Mesothelial cell of epicardium (in vitro differentiated cells): Measurements from ENCODE around the gene CCR7. TPM values are rescaled to one million over a fixed set of nuclear protein-coding genes. Genes with fewer than 3 reads are reported as not detected.

ENCODE experiments used
- DNase-seq, 2 experiments: peaks; one replicate each; pipeline ENCODE4 v3.0.0; 2021; ENCODE audit warnings: low spot score in 2 of 2; ENCODE audit not compliant: unreplicated experiment in 2 of 2
- H3K27ac Mint-ChIP-seq: 2 replicates; pipeline ENCODE4 v1.8.0; 2021; ENCODE audit warnings: mixed read lengths
- H3K27me3 Mint-ChIP-seq: 2 replicates; pipeline ENCODE4 v1.8.0; 2021; ENCODE audit warnings: low read depth, mixed read lengths
- H3K36me3 Mint-ChIP-seq: 2 replicates; pipeline ENCODE4 v1.8.0; 2021; ENCODE audit warnings: mixed read lengths
- H3K4me1 Mint-ChIP-seq: 2 replicates; pipeline ENCODE4 v1.8.0; 2021; ENCODE audit warnings: mixed read lengths
- H3K4me3 Mint-ChIP-seq: 2 replicates; pipeline ENCODE4 v1.8.0; 2021; ENCODE audit warnings: mild to moderate bottlenecking, moderate library complexity, mixed read lengths
- H3K9me3 Mint-ChIP-seq: 2 replicates; pipeline ENCODE4 v1.8.0; 2021; ENCODE audit warnings: mixed read lengths
- total RNA-seq: library from RNA; stranded (reverse); gene quantifications from 3 replicates; pipeline ENCODE4 v1.2.1, GENCODE V29; 2021
- TF ChIP-seq, protein P1 (sequence below): fragments of 200-600 bp; sonication (generic); IDR thresholded peaks from one replicate; pipeline ENCODE4 v1.5.0; 2021; ENCODE audit warnings: antibody characterized with exemption; ENCODE audit not compliant: unreplicated experiment

The CCR7 gene
- total RNA-seq, 1 donor from 2014 or later: 0.09 TPM

DNA sequence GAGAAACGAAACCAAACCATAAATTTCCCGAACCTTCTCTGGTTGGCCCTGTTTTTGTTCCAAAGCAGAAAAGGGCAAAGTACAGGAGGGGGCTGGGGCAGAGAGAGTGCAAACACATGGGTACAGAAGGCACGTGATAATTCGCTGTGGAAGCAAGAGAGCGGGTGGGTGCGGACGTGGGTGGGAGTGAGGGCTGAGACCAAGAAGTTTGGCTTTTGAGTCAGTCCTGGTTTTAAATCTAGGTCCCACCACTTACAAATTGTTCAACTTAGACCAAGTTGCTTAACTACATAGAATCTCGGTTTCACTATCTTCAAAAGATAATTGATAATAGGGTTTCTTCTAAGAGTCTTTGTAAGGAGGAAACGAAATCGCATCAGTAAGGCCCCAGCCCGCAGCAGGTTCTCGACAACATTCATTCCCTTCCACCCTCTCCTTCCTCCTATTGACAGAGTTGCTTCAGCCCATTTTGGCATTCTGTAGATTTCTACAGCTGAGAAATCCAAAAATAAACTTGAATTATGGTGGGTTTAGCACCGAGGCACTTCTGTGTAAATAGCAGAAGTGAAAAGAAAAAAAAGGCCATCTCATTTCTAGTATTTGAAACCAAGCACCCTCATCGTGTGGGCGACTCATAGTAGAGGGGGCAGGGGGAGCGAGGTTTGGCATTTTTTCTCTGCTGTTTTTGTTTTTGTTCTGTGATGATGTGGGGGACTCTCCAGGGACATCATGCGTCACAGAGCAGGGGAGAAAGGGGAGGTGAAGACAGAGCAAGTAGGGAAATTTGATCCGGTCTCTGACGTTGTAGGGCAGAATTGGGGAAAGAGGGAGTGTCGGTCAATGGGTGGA is 33.6 kb upstream of the CCR7 start:
- TF ChIP-seq, protein P1, sequence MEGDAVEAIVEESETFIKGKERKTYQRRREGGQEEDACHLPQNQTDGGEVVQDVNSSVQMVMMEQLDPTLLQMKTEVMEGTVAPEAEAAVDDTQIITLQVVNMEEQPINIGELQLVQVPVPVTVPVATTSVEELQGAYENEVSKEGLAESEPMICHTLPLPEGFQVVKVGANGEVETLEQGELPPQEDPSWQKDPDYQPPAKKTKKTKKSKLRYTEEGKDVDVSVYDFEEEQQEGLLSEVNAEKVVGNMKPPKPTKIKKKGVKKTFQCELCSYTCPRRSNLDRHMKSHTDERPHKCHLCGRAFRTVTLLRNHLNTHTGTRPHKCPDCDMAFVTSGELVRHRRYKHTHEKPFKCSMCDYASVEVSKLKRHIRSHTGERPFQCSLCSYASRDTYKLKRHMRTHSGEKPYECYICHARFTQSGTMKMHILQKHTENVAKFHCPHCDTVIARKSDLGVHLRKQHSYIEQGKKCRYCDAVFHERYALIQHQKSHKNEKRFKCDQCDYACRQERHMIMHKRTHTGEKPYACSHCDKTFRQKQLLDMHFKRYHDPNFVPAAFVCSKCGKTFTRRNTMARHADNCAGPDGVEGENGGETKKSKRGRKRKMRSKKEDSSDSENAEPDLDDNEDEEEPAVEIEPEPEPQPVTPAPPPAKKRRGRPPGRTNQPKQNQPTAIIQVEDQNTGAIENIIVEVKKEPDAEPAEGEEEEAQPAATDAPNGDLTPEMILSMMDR: no peak

DNA sequence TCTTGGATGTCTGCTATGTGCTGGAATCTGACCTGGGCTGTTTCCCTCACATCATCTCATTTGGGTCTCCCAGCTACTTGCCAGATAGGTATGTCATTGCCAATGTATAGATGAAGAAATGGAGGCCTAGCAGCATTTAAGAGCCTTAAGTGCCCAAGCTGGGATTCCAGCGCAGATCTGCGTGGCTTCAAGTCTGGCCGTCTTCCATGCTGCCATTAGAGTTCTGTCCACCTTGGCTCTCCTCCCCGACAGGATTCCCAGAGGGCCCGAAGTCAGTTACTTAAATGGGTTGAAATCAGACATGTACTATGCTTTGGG is 33.0 kb upstream of the CCR7 start:
- Mint-ChIP-seq H3K36me3 (no peaks in the 10 kb centered on the region), H3K4me1 (peaks cover 5% of the 10 kb centered on the region), H3K27me3 (no peaks in the 10 kb centered on the region), H3K4me3 (no peak overlapping the region), H3K9me3 (no peaks in the 10 kb centered on the region), H3K27ac (no peak overlapping the region)
- DNase-seq: no peak
- TF ChIP-seq, protein P1: no peak

More for the DNA sequence above, 33.6 kb upstream of the CCR7 start:
- Mint-ChIP-seq H3K27ac (no peak overlapping the region), H3K36me3 (no peaks in the 10 kb centered on the region), H3K4me3 (no peak overlapping the region), H3K27me3 (no peaks in the 10 kb centered on the region), H3K4me1 (peaks cover 5% of the 10 kb centered on the region), H3K9me3 (no peaks in the 10 kb centered on the region)
- DNase-seq: no peak

DNA sequence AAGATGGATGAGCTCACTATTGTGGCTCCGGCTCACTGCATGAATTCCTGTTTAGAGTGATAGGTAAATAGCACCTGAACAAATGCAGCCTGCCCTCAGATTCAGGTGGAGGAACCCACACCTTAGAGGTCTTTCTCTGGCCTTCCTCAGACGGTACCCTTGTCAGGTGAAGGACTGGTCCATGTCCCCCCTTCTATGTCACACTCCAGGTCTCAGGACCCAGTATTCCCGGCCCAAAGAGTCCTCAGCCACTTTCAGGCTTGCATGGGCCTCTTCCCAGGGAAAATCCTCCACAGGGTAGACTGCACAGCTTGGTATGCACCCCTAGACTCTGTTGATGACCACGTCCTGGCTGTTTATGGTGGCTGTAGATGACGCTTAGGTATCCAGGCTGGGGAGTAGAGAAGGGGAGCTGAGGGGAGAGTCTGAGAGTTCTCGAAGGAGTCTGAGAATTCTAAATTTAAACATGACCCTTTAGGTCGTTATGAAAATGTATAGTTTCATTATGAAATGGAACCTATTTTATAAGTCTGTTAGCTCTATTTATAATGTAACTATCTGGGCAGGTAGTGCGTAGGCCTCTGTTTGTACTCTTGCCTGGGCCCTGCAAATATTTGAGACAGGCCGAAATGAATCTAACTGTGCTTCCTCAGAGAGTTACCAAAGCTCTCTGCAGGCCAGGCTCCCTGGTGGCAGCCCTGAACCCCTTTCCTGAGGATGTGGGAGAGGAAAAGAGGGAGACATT is 32.5 kb upstream of the CCR7 start:
- H3K4me1 Mint-ChIP-seq: peaks cover 5% of the 10 kb centered on the region
- no peak overlapping the region for H3K4me3 Mint-ChIP-seq
- H3K27ac Mint-ChIP-seq: no peak overlapping the region
- no peaks in the 10 kb centered on the region for H3K36me3 Mint-ChIP-seq
- no peaks in the 10 kb centered on the region for H3K9me3 Mint-ChIP-seq
- no peak for DNase-seq
- no peaks in the 10 kb centered on the region for H3K27me3 Mint-ChIP-seq
- TF ChIP-seq, protein P1: no peak

DNA sequence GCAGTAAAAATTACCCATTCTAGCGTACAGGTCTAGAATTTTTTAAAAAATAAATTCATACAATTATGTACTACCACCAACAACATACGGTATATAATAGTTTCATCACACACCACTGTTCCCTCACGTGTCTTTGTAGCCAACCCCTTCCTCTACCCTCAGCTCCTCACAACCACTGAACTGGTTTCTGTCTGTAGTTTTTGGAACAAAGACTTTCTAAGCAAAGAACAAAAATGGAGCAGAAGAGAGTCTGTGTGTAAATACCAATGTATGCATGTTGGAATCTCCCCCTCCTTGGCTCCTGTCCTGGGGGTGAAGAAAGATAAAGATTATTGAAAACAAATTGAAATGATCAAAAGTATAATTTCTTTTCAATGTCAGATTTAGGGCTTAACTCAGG is 31.9 kb upstream of the CCR7 start:
- no peak for DNase-seq
- peaks cover 2% of the 10 kb centered on the region for H3K4me1 Mint-ChIP-seq
- no peak overlapping the region for H3K4me3 Mint-ChIP-seq
- H3K27ac Mint-ChIP-seq: no peak overlapping the region
- no peaks in the 10 kb centered on the region for H3K36me3 Mint-ChIP-seq
- no peaks in the 10 kb centered on the region for H3K9me3 Mint-ChIP-seq
- TF ChIP-seq, protein P1: no peak
- no peaks in the 10 kb centered on the region for H3K27me3 Mint-ChIP-seq

DNA sequence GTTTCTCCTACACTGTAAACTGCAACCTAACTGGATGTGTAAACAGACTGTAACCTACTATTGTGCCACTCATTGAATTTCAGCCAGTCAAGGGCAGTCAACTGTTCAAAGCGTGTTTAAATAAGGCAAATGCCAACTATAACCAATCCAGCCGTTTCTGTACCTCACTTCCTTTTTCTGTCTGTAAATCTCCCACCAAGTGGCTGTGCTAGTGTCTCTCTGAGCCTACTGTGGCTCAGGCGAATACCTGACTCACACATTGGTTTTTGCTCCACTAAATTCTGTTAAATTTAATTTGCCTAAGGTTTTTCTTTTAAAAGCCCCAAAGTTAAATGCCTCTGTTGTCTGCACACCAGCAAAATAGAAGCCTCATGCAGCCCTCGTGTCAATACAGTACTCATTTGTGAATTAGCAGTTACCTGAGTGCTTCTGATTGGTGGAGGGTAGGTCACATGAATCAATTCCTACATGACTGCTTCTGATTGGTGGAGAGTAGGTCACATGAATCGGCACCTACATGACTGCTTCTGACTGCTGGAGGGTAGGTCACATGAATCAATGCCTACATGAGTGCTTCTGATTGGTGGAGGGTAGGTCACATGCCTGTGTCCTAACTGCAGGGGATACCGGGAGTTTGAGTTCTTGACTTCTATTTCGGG is 31.1 kb upstream of the CCR7 start:
- no peaks in the 10 kb centered on the region for H3K27me3 Mint-ChIP-seq
- no peak for DNase-seq
- no peaks in the 10 kb centered on the region for H3K9me3 Mint-ChIP-seq
- no peak overlapping the region for H3K4me3 Mint-ChIP-seq
- H3K36me3 Mint-ChIP-seq: no peaks in the 10 kb centered on the region
- H3K4me1 Mint-ChIP-seq: peaks cover under 1% of the 10 kb centered on the region
- TF ChIP-seq, protein P1: no peak
- H3K27ac Mint-ChIP-seq: no peak overlapping the region
